Activated CD4-positive, alpha-beta T cell treated with anti-CD3 and anti-CD28 coated beads, Interleukin-2, Interleukin-4, amounts not matched to agents 100 ng/mL and 50 ng/mL, durations not matched to agents 16 hours and 8 hours (primary cell): Measurements from ENCODE around the gene KCTD1.

Experiments
- DNase-seq: peaks from one replicate; pipeline ENCODE4 v3.0.0-alpha.2; 2020; ENCODE audit warnings: low spot score

Gene KCTD1

DNA sequence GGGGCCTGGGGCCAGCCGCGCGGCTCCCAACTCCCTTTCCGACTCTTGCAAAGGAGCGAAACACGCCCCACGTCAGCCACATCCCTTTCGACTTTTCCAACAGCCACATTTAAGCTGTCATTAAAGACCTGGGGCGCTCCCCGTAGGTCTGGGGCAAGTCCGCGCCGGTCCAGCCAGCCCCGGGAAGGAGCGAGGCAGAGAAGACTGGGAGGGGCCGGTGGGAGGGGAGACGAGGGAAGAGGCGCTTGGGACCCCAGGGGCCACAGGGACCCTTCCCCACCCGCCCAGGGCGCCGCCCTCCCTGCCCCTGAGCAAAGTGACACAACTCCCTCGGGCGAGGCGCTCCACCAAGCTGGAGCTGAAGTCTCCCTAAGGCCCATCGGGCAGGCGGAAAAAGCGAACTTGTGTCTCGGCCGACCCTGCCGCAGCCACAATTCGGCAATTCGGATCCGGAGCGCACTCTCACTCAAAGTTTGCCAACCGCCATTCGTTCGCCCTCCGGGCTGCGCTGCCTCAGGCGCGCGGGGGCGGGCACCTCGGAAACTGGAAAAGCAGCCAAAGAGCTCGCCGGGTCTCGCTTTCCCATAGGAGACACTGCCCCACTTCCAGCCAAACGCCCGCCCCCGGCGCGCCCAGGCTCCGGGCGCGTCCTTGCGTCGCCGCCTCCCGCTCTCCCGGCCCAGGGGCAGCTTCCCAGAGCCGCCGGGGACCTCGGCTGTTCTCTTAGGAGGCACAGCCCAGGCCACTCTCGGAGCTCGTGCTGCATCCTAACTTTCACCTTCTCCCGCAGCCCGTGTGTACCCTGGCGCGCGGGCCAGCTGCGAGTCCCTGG, 1.1 kb upstream of the KCTD1 start:
- DNase-seq, result no peak

DNA sequence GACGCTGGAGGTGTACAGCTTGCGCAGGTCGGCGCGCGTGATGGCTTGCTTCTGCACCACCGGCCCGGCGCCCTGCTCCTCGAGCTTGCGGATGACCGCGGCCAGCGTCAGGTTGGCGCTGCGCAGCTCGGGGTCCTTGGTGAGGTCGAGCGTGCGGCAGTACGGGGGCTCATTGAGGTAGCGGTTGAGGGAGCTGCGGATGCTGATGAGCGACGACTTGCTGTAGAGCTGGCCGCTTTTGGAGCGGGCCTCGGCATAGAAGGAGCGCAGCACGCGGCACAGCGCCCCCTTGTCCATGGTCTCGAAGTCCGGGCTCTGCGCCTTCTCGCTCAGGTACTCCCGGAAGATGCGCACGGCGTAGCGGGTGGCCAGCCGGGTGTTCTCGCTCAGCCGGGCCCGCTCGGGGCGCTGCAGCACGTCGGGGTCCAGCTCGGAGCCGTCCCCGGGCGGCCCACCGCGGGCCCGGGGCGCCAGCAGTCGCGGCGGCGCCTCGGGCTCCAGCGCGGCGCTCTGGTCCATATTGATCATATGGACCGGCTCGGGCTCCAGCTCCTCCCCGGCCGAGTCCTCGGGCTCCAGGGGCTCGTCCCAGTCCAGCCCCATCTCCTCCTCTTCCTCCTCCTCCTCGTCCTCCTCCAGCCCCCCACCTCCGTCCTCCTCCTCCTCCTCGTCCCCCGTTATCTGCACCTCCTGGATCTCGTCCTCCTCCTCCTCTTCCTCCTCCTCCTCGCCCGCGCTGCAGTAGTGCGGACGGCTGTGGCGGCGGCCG, 523 bp downstream of the KCTD1 start:
- peak; percentile 61 for DNase-seq

DNA sequence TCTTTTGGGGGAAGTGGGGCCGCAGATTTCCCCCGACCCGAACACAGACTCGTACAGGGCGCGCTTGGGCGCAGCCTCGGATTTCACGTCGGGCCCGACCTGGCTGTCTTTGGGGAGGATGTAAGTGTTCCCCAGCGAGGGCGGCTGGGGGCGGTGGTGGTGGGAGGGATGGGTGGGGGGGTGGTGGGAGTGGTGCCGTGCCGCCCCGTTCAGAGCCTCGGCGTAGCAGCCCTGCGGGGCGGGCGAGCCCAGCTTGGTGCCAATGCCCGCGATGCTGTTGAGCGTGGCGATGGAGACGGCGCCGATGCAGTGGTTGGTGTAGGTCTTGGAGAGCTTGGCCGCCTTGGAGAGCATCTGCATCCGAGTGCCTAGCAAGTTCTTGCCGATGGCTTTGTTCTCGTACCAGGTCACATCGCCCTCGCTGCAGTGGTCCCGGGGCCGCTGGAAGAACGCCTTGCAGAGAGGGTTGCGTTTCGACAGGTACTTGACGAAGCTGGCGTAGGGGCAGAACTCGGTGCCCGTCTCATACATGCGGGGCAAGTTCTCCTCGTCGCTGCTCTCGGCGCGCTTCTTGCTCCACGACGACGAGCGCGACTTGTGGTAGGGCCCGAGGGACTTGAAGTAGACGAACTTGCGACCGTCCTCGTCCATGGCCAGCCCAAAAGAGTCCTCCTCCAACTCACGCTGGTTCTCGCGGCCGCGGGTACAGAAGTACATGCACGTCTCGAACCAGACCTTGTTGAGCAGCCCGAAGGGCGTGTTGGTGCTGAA, 1.3 kb downstream of the KCTD1 start:
- no peak for DNase-seq

DNA sequence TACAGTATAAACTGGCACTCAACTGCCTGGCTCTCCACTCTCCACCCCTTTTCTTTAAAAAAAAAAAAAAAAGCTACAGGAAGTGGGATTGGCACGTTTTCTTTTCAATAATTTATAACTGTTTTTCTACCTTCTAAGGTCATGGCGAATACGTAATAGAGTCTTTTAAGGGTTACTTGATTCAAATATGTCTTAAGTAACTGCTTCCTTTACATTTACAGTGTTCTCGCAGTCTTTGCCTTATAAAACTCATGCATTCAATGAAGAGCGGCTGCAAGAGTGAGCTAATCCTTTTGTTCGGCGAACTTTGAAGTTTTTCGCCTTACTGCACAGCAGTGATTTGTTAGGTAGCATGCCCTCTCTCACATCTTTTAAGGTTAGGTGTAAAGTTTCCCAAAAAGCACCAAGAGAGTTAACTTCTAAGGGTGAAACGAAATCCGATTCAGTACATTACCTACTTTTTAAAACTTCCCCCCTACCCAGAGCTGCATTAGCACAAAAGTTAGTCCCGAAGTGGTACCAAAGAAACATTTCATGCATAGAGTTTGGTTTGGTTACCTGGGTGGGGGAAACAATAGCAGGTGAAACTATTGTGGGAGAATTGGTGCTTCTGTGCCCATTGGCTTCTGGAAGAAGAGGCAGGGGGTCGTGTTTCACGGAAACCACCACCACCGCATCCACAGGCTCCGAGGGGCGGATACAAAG, 2.0 kb downstream of the KCTD1 start:
- no peak for DNase-seq

DNA sequence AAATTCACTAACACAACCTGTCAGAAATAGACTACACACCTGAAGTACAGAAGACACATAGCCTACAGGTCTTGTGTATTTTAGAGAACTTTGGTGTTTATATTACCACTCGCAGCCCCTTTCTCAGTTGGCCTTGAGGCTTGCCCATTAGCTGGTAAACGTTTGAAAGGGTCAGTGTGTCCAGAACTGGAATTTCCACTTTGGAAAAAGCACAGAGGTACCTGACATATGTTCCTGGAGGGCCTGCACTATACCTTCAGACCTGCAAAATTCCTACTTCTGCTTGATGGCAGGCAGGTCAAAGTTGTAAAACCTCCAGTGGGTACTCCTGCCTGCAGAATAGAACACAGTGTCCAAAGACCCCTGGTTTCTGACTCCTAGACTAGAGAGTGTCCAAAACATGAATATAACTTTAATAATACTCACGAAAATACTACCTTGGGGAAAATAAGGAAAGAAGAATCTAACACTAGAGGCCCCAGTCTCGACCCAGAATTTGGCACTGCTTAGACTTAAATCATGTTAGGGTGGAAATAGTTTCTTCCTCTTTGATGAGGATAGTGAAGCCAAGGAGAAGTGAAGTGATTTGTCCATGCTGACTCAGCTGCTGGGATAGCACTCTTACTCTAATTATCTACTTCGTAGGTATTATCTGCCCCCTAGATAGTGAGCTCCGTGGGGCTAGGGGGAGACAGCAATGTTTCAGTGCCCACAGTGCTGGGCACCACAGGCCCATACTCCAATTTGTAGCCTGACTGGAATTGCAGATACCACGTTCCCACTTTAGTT, 2.8 kb downstream of the KCTD1 start:
- no peak for DNase-seq

DNA sequence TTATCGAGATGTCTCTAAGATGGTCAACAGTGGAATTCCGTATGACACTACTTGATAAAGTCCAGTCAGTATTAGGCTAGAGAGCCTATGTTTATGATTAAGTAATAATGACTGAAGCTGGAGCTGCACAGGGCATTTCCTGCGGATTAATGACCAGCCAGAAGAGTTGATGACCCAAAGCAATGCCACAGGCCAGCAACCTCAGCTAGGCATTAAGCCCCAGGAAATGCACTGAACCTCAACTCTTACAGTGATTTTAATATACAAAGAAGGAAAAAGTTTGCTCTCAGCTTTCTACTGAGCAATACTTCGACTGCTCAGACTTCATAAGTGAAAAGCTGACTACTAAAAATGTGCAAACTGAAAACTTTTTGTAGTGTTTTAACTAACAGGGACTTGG, 3.9 kb downstream of the KCTD1 start:
- DNase-seq, result no peak

DNA sequence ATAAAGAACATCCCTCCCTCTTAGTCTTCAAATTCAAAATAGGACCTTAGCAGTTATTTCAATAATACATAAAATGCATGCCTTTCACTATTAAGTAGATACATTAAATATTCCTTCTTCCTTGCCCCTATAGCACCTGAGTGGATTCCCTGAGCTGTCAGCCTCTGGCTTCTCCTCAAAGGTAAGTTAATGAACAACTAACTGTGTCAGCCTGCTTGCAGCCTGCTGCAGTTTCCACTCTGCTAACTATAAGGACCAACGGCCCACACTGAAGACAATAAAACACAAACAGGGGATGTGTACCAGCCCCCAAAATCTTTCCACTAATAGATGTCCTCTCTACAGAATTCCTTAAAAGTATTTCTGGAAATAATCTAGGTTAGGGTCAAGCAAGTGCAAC, 5.0 kb downstream of the KCTD1 start:
- DNase-seq, result no peak

DNA sequence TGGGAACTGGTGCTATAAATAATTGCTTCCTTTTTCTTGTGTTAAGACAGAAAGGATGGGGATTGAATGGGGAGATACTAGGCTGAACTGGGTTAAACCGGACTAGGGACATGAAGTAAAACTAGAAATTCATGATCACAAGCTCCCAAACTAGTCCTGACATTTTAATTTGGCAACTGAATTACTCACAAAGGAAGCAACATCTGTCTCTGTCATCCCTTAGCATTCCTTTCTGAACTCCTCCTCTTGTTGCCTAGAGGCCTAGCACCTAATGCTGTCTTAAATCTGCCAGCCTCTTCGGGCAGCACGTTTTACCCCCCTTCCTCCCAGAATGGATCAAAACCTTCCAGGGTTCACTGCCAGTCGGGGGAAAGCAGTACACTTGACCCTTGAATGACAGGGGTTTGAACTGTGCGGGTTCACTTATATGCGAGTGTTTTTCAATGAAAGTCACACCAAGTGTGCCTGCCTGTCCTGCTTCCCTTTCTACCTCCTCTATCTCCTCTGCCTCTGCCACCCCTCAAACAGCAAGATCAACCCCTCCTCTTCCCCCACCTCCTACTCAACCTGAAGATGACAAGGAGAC, 8.2 kb downstream of the KCTD1 start:
- DNase-seq, result no peak

DNA sequence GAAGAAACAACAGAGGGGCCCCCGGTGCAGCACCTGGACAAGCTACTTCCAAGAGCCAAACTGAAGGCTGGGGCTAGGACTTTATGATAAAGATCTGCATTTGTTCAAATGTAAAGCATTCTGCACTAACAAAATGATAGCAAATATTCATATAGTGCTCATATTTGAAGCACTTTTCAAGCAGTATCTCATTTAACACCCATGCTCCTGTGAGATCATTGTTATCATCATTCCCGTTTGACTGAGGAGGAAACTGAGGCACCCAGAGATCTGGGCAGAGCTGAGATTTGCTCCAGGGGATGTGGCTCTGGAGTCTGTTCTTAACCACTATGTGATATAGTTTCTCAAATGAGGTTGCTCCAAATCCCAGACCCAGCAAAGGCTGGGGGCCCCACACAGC, 9.8 kb downstream of the KCTD1 start:
- DNase-seq, result no peak

DNA sequence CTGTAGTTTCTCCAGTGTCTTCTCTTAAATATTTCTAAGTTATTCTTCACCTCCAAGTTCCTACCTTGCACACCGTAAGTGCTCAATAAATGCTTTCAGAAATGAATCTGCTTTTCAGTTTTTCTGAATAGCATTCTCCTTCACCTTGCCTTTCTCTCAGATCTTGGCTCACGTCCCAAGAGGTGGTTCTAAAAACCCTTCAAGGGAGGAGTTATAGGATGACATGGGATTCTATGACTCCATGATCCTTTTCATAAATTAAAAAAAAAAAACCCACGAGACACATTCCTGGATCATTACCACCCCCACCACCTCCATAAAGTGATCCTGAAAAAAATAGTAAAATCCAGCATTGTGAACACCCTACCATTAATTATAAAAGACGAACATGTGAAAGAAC, 11.7 kb downstream of the KCTD1 start:
- no peak for DNase-seq

DNA sequence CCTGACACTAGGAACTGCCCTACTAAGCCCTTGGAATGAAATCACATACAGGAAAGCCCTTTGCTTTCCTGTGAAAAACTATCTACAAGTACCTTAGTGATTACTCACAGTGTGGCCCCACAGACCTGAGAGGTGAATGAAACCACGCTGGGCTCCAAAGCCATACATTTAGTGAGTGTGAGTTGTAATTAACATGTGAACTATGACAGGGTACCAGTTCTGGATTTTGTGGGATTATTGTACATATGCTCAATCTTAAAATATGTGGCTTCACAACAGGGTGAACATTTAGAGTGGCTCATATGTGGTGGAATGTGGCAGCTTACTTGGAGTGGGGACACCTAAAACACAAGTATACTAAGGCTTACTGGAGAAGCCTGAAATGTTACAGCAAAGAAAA, 12.3 kb downstream of the KCTD1 start:
- DNase-seq, result no peak

DNA sequence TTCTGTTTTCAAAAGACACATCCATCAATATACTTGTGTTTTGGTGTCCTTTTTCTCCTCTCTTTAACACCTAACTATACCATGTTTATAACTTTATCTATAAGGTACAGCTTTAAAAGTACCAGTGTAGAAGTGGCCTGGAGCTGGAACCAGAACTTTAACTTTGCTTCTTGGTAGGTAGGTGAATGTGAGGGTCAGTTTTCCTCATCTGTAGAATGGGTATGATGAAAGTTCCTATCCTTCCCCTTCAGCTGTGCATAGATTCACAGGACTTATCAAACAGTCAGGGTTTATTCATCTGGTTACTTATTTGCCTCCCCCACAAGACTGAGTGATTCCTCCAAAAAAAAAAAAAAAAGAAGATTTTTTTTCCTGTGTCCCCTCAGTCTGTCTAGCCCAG, 12.7 kb downstream of the KCTD1 start:
- no peak for DNase-seq

DNA sequence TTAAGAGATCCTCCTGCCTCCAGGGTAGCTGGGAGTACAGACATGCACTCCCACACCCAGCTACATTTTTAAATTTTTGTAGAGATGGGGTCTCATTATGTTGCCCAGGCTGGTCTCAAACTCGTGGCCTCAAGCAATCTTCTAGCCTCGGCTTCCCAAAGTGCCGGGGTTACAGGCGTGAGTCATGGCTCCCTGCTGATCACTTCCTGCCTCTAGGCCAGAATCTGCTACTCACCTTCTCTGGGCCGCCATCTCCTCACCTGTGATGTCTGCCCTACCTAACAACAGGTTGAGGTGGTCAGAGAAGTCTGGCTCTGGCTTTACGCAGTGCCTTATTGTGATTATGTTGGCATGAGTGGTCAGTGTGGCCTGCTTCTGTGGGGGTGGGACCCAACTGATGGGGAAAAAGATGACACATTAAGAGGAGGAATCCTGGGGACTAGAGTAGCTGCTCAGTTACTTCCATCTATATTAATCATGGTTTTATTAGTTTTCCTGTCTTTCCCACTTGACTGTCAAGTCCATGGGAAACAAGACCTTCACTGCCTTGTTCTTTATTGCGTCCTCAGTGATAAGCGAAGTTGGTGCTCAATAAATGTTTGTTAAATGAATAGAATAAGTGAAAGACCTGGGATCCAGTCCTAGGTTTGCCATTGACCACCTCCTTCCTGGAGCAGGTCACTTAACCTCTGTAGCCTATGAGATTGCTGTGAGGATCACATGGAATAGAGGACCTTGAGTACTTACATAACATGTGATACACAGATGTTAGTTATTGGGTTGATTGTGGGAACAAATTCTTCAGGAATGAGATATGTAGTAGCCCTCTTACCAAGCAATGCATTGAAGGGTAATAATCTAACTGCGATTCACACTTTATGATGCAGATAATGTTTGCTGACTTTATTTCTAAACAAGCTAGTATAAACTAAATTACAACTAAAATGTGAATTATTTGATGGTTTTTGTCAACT, 15.7 kb downstream of the KCTD1 start:
- no peak for DNase-seq

DNA sequence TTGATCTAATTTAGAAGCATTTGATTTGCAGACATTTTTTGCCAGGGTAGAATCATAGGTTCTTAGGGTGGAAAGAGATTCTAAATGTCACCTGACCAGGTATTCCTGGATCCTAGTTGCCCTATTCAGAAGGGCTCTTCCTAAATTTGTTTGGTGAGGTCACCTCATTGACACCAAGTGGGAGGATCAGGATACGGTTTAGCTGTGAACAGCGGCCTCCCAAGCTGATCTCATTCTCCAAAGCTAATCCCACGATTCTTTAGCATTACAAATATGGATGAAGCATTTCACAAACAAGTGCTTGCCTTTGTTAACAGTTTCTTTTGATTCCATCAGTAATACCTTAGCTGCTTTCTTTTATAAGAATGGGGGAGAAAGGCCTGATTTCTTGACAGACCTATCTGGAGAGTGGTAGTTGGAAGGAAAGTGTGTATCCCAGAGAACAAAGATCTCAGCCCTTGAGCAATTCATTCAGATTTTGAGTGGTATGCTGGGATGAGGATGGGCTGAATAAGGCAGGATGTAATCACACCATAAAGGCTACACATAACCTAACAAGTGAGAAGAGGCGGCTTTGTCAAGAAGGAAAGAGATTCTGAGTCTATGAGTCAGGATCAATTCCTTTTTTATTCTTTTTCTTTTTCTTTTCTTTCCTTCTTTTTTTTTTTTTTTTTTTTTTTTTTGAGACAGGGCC, 16.6 kb downstream of the KCTD1 start:
- DNase-seq, result no peak

DNA sequence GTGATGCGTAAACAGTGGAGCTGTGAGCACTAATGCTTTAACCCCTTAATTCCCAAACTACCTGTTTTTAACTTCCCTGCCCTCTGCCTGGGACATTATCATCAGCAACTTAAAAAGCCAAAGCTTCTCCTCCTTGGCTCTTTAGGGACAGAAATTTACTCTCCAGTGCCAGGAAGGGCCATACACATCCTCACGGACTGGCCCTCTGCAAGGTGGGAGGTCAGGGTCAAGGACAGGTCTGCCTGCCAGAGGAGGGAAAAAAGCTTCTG, 21.5 kb downstream of the KCTD1 start:
- DNase-seq, result no peak

DNA sequence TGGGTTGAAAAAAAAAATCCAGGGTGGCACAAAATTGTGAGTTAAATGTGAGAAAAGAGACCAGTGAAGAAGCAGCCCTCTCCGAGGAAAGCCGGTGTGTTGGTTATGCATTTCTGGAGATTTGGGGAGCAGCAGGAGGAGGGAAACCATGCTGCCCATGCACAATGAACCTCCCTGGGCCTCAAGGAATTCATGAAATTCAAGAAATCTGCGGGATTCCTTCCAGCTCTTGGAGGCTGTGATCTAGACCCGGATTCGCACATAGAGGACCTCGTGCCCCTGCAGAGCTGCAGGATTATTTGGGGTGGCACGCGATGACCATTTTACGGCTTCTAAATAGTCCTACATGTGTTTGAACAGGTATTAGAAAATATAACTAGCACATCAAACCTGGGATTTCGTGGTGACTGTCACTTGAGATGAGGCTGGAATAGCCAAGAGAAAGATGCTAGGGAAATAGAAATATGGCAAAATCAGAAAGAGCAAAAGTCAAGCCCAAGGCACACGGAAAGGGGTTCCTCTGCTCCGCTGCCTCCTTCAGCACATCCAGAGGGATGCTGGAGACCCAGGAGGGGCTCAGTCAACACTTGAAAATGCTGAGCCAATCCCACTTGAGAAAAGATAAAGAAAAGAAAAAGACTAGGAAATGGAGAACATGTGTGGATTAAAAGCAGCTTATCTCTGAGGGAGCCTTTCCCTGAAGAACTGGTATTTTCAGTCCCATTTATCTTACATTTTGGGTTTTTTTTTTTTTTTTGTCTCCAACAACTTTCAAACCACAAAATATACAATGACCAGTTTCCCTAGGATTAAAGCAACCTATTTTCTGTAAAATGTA, 22.0 kb downstream of the KCTD1 start:
- no peak for DNase-seq

DNA sequence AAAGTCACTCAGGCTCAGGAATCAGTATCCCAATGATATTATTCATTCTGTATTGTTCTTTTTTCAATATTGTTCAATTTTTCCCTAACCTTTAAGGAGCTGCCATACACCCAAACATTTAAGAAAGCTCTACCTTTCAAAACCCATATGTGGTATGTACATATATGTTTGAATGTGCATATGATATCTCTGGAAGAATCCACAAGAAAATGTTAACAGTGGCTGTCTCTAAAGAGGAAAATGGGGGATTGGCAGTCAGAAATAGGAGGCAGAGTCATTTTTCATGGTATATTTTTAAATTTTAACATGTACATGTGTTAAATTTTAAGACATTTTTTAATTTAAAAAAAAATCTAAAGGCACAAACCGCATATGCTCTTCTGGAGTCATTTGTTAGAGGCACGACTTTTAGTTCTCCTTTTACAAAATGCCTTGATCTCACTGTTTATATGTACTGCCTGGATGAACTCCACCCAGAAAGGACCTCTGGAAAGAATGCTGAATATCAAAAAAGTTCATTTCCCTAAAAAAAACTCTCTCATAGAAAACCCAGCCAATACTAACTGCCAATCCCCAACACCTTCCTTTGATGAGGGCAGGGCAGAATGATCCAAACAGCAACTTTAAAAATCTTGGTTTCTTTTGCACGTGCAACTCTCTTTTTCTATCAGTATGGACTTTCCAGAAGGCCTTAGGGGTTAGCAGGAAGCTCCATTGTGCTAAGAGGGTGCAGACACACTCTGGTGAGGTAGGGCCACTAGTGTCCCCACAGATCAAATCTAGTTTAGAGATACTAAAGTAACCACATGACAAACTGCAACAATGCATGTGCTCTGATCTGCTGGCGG, 23.6 kb downstream of the KCTD1 start:
- DNase-seq, result no peak

DNA sequence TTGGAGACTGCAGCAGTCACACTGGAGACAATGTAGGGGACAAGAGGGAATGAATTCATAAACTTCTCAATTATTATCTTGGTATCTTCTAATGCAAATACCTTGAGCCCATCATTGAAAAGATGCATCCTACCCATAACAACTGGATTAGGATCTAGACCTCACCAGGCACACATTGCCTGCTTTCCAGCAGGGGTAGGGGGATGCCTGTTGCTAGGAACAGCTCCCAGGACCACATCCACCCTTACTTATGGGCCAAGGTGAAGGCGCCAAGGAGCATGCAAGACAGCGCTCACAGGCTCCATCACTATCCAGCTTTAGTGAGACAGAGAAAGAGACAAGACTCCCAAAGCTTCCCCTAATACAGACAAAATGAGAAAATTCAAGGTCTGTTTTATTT, 24.4 kb downstream of the KCTD1 start:
- DNase-seq, result no peak
